Measurements from ENCODE around the gene PEAK3.

DNA sequence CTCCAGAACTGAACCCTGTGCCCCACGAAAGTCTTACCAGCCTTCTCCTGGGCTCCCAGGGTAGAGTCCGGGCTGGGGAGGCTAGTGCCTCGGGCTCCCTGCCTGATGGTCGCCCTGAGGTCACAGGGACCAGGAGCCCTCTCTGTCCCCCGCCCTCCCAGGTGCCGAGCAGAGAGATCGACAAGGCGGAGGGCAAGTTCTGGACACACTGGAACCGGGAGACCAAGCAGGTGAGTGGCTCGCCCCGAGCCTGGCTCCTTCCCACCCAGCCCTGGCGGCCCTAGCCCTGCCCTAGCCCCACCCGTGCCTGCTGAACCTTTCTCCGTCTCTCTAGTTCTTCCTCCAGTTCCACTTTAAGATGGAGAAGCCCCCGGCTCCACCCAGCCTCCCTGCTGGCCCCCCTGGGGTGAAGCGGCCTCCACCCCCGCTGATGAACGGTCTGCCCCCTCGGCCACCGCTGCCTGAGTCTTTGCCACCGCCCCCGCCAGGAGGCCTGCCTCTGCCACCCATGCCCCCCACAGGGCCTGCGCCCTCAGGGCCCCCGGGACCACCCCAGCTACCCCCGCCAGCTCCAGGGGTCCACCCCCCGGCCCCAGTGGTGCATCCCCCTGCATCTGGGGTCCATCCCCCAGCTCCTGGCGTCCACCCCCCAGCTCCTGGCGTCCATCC lies 34.4 kb downstream of the PEAK3 start:
- TF ChIP-seq EZH2 (IDR thresholded peaks at IDR 0.05; ENCODE audit: borderline replicate concordance, insufficient read depth, low read depth, low read length, poor library complexity, severe bottlenecking): no peak
- TF ChIP-seq, protein P1, sequence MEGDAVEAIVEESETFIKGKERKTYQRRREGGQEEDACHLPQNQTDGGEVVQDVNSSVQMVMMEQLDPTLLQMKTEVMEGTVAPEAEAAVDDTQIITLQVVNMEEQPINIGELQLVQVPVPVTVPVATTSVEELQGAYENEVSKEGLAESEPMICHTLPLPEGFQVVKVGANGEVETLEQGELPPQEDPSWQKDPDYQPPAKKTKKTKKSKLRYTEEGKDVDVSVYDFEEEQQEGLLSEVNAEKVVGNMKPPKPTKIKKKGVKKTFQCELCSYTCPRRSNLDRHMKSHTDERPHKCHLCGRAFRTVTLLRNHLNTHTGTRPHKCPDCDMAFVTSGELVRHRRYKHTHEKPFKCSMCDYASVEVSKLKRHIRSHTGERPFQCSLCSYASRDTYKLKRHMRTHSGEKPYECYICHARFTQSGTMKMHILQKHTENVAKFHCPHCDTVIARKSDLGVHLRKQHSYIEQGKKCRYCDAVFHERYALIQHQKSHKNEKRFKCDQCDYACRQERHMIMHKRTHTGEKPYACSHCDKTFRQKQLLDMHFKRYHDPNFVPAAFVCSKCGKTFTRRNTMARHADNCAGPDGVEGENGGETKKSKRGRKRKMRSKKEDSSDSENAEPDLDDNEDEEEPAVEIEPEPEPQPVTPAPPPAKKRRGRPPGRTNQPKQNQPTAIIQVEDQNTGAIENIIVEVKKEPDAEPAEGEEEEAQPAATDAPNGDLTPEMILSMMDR (IDR thresholded peaks at IDR 0.05): no peak

Data from B cell (primary cell).